Activated CD4-positive, alpha-beta T cell treated with anti-CD3 and anti-CD28 coated beads for 4 hours (primary cell): ENCODE results near the gene PTGER1.

ENCODE experiments used
- DNase-seq, 2 donors: peaks; one replicate each; pipeline ENCODE4 v3.0.0-alpha.2; 2020

PTGER1 gene

GRCh38 chr19:14441041-14441938, 33.9 kb downstream of the PTGER1 start:
- no peak for DNase-seq

GRCh38 chr19:14440049-14440448, 35.1 kb downstream of the PTGER1 start:
- DNase-seq, result peak; percentile 67 to 71

GRCh38 chr19:14439014-14439413, 36.1 kb downstream of the PTGER1 start:
- no peak for DNase-seq

- DNase-seq, result no peak
Measured at GRCh38 chr19:14437578-14438140, 37.5 kb downstream of the PTGER1 start.

GRCh38 chr19:14435320-14436050, 39.7 kb downstream of the PTGER1 start:
- no peak for DNase-seq

GRCh38 chr19:14434543-14435319, 40.4 kb downstream of the PTGER1 start:
- DNase-seq, result peak in 1 of 2 donors; percentile 39

GRCh38 chr19:14433554-14434501, 41.3 kb downstream of the PTGER1 start:
- peak; percentile 66 to 75 for DNase-seq

GRCh38 chr19:14432791-14433553, 42.2 kb downstream of the PTGER1 start, which contains the start of gene PKN1:
PKN1 (plus strand) TSS chr19:14433306; CDS start chr19:14433522, 216 bp downstream.
- DNase-seq, result peak; percentile 41 to 56

GRCh38 chr19:14430712-14431111, 44.4 kb downstream of the PTGER1 start:
- no peak for DNase-seq

- no peak for DNase-seq
Measured at GRCh38 chr19:14428882-14429416, 46.2 kb downstream of the PTGER1 start.

- no peak for DNase-seq
Measured at GRCh38 chr19:14427461-14427860, 47.7 kb downstream of the PTGER1 start.

- no peak for DNase-seq
Measured at GRCh38 chr19:14425696-14426138, 49.4 kb downstream of the PTGER1 start.
